ENCODE results near the gene VAX1. TPM values are rescaled to one million over a fixed set of nuclear protein-coding genes. Genes with fewer than 3 reads are reported as not detected.
"Not testable (repeated sequence)": the region's sequence is repeated elsewhere in the genome, so short reads cannot be mapped to it uniquely, and the experiment has no call there.

VAX1 gene
- total RNA-seq = not detected
- long read RNA-seq = 0 reads

- ATAC-seq (peak; percentile 19), DNase-seq (no peak)
- intact Hi-C loops (cut with DNase I, micrococcal nuclease) = no loop called here
These were observed at the start of gene VAX1 for GRCh38 chr10:117137911-117138642. VAX1 (minus strand) TSS chr10:117138270; CDS start chr10:117138056, 214 bp downstream.

GRCh38 chr10:117186832-117187615 is 49.0 kb upstream of the VAX1 start:
- DNase-seq (no peak), ATAC-seq (no peak)
- intact Hi-C loops (cut with DNase I, micrococcal nuclease) = no loop called here

- ATAC-seq; intact Hi-C loops (cut with DNase I, micrococcal nuclease); DNase-seq: not testable (repeated sequence)
These were observed 47.7 kb upstream of the VAX1 start for GRCh38 chr10:117185817-117186216.

- intact Hi-C loops (cut with DNase I, micrococcal nuclease) = no loop called here
- no peak for ATAC-seq
- DNase-seq = no peak
These were observed 46.8 kb upstream of the VAX1 start for GRCh38 chr10:117184821-117185220.

- no peak for ATAC-seq
- DNase-seq = no peak
- intact Hi-C loops (cut with DNase I, micrococcal nuclease) = no loop called here
These were observed 46.2 kb upstream of the VAX1 start for GRCh38 chr10:117184296-117184695.

- no peak for ATAC-seq
- DNase-seq = no peak
- intact Hi-C loops (cut with DNase I, micrococcal nuclease) = no loop called here
These were observed 40.1 kb upstream of the VAX1 start for GRCh38 chr10:117178190-117178589.

- intact Hi-C loops (cut with DNase I, micrococcal nuclease) = loop anchor here in 1 of 2 donors (2.0 kb wide), 1 partner anchor 377 kb away; no protein-coding TSS in a partner anchor
- ATAC-seq (peak; percentile 65), DNase-seq (peak; percentile 40 to 89)
These were observed 37.9 kb upstream of the VAX1 start for GRCh38 chr10:117175901-117176534.

- intact Hi-C loops (cut with DNase I, micrococcal nuclease) = no loop called here
- ATAC-seq (peak; percentile 42), DNase-seq (peak in 1 of 2 donors; percentile 38)
These were observed 37.3 kb upstream of the VAX1 start for GRCh38 chr10:117175215-117175900.

- DNase-seq = peak; percentile 76 to 92
- peak; percentile 94 for ATAC-seq
- intact Hi-C loops (cut with DNase I, micrococcal nuclease) = no loop called here
These were observed 36.6 kb upstream of the VAX1 start for GRCh38 chr10:117174439-117175214.

GRCh38 chr10:117170244-117170643 is 32.2 kb upstream of the VAX1 start:
- ATAC-seq (no peak), DNase-seq (no peak)
- intact Hi-C loops (cut with DNase I, micrococcal nuclease) = no loop called here

GRCh38 chr10:117169480-117169879 is 31.4 kb upstream of the VAX1 start:
- no peak for DNase-seq
- intact Hi-C loops (cut with DNase I, micrococcal nuclease) = loop anchor here in 1 of 2 donors (10.0 kb wide), 1 partner anchor 365 kb away; no protein-coding TSS in a partner anchor
- ATAC-seq = no peak

- intact Hi-C loops (cut with DNase I, micrococcal nuclease) = loop anchor here in 1 of 2 donors (10.0 kb wide), 1 partner anchor 364 kb away; no protein-coding TSS in a partner anchor
- DNase-seq (no peak), ATAC-seq (no peak)
These were observed 30.7 kb upstream of the VAX1 start for GRCh38 chr10:117168729-117169128.

GRCh38 chr10:117167789-117168674 is 30.0 kb upstream of the VAX1 start:
- DNase-seq = peak in 1 of 2 donors; percentile 71
- ATAC-seq = peak; percentile 91
- intact Hi-C loops (cut with DNase I, micrococcal nuclease) = loop anchor here in 1 of 2 donors (10.0 kb wide), 1 partner anchor 363 kb away; no protein-coding TSS in a partner anchor

- DNase-seq = no peak
- no peak for ATAC-seq
- intact Hi-C loops (cut with DNase I, micrococcal nuclease) = loop anchor here in 1 of 2 donors (10.0 kb wide), 1 partner anchor 363 kb away; no protein-coding TSS in a partner anchor
These were observed 29.3 kb upstream of the VAX1 start for GRCh38 chr10:117167346-117167788.

GRCh38 chr10:117166418-117167345 is 28.6 kb upstream of the VAX1 start:
- DNase-seq (peak in 1 of 2 donors; percentile 3), ATAC-seq (peak; percentile 27)

More at GRCh38 chr10:117166418-117167345, 28.6 kb upstream of the VAX1 start:
- intact Hi-C loops (cut with DNase I, micrococcal nuclease) = loop anchor here in 1 of 2 donors (10.0 kb wide), 1 partner anchor 362 kb away; no protein-coding TSS in a partner anchor
